Activated T-cell treated with anti-CD3 and anti-CD28 coated beads for 1 hour (primary cell): ENCODE results near the gene HDGFL3.
"Not testable (repeated sequence)": the region's sequence is repeated elsewhere in the genome, so short reads cannot be mapped to it uniquely, and the experiment has no call there.

ENCODE experiments used
- DNase-seq: peaks from one replicate; pipeline ENCODE4 v3.0.0-alpha.2; 2020; ENCODE audit warnings: low read depth

The HDGFL3 gene

DNA sequence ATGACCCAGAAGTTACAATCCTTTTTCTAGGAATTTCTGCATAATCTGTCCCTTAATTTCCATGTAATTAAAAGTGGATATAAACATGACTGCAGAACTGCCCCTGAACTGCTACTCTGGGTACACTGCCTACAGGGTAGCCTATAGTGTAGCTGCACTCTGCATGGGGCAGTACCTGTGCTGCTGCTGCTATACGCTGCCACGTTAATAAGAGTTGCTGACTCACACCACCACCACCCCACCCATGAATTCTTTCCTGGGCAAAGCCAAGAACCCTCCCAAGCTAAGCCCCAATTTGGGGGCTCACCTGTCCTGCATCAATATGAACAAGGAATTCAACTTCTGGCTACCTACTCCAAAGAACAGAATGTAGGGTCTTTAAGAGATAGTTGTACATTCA lies 13.9 kb downstream of the HDGFL3 start:
- no peak for DNase-seq

DNA sequence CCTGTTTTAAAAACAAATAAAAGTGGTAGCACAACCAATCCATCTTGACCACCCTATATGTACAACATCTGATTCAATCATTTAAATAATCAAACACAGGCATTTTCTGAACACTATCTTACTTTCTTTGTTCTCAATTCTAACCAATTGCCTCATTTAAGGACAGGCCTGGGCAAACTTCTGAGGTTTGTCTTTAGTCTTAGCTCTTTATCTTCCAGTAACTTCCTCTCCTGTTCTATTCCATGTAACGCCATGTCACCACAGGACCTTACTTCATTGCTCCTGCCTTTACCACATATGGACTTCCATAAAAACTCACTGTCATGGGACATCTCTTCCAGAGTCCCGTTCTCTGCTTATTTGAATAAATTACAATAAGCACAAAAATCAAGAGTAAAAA lies 14.9 kb downstream of the HDGFL3 start:
- no peak for DNase-seq

DNA sequence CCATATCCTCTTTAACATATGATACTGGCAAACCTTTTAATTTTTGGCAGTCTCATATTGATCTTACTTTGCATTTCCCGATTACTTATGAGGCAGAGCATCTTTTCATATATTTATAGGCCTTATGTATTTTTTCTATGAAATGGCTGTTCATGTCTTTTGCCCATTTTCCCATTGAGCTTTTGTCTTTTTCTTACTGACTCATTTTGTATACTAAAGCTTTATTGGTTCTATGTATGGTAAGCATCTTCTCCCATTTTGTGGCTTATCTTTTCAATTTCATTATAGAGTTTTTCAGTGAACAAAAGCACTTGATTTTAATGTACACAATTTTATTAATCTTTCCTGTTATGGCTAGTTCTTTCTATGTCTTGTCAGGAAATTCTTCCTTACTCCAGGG lies 17.2 kb downstream of the HDGFL3 start:
- no peak for DNase-seq

DNA sequence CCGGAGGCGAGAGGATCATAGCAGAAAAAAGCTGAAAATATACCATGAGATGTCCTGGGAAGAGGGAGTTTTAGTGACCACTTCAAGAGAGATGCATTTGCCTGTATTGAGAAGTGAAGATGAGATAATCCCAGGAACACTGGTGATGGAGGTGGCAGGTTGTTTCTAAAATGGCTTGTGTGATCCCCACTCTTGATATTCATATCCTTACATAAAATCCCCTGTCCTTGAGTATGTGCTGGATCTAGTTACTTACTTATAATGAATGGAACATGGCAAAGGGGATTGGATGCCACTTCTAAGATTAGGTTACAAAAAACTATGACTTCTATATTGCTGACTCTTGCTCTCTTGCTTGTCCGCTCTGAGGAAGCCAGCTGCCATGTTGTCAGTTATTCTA lies 22.1 kb downstream of the HDGFL3 start:
- DNase-seq = no peak

DNA sequence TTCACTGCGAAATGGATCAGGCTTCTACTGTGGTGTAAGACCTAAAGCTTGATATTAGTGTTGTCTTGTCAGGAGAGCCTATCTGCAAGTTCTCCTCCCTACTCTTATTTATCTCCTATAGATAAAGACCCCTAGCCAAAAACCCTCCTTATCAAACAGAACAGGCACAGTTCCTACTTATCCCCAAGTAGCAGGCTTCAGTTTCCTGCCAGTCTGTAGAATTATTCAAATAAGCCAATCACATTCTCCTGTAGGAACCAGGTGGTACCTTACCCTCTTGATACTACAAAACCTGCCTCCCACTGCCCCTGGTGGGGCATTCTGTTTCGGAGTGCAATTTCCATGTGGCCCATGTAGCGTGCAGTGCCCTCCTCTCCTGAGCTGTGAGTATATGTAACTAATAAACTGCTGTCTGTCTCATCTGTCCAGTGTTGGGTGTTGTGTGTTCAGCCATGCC lies 28.7 kb downstream of the HDGFL3 start:
- no peak for DNase-seq

DNA sequence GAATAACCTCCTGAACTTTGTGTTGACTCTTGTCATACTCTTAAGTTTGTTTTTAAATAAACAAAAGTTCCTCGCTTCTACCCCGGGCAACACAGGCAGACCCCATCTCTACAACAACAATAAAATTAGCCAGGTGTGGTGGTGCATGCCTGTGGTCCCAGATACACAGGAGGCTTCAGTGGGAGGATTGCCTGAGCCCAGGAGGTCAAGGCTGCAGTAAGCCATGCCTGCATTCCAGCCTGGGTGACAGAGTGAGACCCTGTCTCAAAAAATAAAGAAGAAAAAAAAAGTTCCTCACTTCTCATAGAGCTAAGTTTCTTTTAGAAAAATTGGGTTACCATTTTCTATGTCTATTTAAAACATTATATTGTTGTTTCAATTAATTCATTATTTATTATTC lies 29.2 kb downstream of the HDGFL3 start:
- DNase-seq = no peak

DNA sequence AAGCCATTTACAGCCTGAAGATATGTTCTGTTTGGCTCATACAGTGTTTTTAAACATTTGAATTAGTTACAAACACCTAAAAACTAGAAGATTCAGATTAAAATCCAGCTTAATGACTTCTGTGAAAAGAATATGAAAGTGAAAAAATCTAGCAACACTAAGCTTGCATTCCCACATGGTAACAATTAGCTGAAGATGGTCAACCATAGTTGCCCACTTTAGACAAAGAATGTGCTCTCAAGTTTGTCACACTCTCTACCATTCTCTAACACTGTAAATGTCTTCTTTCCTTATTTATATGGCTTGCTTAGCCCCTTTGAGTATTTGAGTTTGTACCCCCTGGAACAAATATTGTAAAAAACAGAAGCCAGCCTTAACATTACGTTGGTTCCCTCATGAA lies 32.7 kb downstream of the HDGFL3 start:
- no peak for DNase-seq

DNA sequence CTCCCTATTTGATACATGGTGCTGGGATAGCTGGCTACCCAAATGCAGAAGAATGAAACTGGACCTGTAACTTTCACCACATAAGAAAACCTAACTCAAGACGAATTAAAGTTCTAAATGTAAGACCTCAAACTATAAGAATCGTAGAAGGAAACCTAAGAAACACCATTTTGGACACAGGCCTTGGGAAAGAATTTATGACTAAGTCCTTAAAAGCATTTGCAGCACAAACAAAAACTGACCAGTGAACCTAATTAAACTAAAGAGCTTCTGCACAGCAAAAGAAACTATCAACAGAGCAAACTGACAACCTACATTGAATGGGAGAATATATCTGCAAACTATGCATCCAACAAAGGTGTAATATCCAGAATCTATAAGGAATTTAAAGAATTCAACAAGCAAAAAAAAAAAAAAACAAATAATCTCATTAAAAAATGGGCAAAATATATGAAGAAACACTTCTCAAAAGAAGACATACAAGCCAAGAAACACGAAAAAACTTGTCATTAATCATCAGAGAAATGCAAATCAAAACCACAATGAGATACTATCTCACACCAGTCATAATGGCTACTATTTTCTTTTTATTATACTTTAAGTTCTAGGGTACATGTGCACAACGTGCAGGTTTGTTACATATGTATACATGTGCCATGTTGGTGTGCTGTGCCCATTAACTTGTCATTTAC lies 37.0 kb downstream of the HDGFL3 start:
- no peak for DNase-seq

DNA sequence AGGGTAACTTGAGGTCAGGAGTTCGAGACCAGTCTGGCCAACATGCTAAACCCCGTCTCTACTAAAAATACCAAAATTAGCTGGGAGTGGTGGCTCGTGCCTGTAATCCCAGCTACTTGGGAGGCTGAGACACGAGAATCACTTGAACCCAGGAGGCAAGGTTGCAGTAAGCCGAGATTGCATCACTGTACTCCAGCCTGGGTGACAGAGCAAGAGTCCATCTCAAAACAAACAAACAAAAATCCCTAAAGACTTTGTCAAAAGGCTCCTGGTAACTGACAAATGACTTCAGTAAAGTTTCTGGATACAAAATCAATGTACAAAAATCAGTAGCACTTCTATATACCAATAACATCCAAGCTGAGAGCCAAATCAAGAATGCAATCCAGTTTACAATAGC lies 38.0 kb downstream of the HDGFL3 start:
- not testable (repeated sequence) for DNase-seq

DNA sequence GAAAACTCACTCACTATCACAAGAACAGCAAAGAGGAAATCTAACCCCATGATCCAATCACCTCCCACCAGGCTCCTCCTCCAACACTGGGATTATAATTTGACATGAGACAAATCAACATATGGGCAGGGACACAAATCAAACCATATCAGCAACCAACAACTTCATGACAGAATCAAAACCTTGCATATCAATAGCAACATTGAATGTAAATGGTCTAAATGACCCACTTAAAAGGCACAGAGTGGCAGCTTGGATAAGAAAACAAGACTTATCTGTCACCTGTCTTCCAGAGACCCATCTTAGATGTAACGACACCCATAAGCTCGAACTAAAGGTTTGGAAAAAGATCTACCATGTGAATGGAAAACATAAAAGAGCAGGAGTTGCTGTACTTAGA lies 40.8 kb downstream of the HDGFL3 start:
- DNase-seq = no peak

DNA sequence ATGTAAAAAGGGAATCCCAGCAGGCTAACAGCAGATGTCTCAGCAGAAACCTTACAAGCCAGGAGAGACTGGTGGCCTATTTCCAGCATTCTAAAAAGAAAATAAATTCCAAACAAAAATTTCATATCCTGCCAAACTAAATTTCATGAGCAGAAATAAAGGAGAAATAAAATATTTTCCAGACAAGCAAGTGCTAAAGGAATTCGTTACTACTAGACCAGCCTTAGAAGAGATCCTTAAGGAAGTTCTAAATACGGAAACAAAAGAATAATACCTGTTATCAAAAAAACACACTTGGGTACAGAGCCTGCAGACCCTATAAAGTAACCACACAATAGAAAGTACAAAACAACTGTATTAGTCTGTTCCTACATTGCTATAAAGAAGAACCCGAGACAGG lies 41.4 kb downstream of the HDGFL3 start:
- DNase-seq = no peak

DNA sequence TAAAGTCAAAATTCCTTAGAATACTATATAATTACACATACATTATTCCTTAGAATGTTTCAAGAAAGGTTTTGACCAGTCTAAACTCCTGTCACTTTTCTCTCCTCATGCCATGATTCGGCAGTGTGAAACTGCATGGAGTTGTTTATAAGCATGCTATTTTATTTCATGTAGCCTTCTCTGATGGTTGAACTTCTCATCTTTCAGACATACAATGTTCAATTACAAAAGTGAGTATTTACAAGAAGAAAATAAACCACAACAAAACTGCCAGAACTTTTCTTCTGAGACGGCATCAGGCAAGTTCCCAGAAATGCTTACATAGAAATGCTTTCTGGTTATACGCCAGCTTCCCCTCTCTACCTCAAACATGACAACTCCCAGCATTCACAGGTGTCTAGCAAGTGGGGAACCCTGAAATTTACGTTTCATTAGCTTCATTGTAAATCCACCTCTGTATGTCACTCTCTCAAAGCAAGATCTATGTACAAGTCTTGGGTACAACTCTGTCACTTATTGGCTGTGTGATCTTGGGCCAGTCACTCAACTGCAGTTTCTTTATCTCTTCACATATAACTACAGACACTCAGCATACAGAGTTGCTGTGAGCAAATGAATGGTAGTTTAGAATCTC lies 42.7 kb downstream of the HDGFL3 start:
- DNase-seq = no peak

DNA sequence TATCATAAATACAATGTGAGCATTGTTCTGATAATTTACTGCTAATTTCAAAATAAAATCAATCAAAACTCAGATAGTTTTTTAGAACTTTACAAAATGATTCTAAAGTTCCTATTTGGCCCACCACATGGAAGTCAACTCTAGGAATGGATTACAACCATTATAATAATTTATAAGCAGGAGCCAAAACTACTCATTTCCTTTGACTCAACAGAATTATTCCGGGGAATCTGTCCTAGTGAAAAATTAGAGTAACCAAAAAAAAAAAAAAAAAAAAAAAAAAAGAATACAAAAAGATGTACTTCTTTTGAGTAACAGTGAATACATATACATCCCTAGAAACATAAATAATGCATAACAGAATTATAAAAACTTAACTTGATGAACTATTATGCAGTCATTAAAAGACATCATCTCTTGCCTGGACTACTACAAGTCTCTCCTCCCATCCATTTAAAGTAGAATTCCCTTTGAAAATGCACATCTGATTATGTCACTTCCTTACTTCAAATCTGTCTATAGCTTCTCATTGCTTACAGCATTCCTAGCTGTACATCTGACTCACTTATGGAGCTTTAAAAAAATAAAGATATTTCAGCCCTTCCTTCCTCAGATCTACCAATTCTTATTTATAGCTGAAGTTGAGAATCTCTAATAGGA lies 43.4 kb downstream of the HDGFL3 start:
- DNase-seq = no peak

DNA sequence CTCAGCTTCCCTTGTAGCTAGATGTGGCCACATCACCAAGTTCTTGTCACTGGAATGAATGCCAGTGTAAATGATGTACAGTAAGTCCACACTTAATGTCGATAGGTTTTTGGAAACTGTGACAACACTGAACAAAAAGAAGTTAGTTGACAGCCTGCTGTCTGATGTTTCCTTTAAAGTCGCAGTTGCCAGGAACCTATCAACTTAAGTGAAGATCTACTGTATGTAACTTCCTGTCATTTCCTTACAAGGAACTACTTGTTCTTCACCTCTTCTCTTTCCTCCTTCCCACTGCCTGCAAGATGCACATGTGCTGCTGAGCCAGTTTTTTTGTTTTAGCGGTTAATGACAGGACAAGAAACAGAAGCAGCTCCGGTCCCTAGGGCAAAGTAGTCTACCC lies 44.6 kb downstream of the HDGFL3 start:
- DNase-seq = no peak

DNA sequence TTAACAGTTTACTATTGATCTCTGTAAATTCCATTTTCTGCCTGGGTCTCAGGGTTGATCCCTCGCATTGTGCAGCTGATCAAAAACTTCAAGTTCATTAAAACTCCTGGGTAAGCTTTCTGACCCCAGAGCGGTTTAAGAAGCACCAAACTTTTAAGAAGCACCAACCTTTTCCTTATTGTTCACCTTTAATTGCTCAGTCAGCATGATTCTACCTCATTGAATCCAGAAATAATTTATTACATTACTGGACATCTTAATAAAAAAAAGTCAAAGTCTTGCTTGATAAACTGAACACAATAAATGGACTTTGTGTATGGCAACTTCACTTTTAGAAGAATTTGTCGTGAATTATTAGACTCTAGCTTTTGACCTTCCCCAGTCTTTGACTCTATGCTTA lies 46.9 kb downstream of the HDGFL3 start:
- no peak for DNase-seq

DNA sequence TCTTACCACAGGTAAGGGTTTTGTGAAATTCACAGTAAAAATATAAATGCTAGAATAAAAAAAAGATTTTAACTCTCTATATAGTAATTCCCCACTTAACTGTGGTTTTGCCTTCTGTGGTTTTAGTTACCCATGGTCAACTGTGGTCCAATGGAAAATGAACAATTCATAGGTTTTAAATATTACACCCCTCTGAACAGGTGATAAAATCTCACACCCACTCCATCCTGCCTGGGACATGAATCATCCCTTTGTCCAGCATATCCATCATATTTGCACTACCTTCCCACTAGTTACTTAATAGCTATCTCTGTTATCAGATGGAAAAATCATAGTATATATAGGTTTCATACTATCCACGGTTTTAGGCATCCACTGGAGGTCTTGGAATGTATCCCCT lies 49.2 kb downstream of the HDGFL3 start:
- DNase-seq = no peak

DNA sequence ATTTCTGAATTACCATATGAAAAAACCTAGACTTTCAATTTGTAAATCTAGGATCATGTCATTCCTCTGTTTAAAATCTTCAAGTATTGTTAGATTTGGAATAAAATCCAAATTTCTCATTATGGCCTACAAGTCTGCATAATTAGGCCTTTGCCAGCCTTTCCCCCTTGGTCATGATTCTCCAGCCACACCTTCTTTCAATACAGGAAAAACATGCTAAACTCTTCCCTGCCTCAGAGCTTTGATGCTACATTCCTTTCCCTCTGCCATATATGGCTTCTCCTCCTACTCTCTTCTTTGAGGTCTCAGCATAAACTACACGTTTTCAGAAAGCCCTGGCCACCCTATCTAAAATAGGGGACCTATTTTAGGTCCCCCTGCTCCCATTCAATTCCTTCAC lies 51.7 kb downstream of the HDGFL3 start:
- DNase-seq = no peak

DNA sequence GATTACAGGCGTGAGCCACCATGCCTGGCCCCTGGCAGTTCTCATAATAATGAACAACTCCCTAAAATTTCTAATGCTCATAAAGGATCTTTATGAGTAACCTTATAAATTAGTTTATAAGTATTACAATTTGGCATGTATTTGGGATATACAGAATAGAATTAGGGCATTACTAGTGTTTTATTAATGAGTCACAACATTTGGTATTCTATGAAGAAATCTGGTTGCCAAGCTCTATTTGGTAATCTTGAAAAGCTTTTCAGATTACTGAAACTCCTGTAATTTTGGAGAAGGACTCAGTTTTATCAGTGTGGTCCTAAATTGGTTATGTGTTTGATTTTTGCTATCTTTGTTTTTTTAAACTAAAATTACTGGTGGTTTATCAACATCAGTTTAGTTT lies 54.3 kb downstream of the HDGFL3 start:
- DNase-seq = no peak

DNA sequence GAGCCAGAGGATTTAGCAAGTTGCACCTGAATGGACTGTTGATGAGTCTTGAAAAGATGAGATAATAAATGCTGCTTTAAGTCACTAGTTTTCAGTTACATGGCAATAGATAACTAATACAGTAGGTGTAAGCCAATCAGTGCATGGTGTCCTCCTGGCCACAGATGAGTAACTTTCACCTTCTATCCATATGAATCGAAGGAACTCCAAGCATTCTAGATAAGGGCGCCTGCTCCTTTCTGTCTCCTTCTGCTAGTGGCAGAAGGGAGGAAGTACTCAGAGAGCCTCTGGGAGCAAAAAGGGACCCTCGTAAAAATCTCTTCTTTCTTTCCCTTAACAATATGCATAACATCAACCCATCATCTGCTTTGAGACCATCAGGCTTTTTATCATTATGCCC lies 62.9 kb downstream of the HDGFL3 start:
- no peak for DNase-seq

DNA sequence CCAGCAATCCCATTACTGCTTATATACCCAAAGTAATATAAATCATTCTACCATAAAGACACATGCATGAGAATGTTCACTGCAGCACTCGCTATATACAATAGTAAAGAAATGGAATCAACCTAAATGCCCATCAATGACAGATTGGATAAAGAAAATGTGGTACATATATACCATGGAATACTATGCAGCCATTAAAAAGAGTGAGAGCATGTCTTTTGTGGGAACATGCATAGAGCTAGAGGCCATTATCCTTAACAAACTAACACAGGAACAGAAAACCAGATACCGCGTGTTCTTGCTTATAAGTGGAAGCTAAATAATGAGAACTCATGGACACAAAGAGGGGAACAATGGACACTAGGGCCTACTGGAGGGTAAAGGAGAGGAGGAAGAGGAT lies 65.5 kb downstream of the HDGFL3 start:
- not testable (repeated sequence) for DNase-seq

DNA sequence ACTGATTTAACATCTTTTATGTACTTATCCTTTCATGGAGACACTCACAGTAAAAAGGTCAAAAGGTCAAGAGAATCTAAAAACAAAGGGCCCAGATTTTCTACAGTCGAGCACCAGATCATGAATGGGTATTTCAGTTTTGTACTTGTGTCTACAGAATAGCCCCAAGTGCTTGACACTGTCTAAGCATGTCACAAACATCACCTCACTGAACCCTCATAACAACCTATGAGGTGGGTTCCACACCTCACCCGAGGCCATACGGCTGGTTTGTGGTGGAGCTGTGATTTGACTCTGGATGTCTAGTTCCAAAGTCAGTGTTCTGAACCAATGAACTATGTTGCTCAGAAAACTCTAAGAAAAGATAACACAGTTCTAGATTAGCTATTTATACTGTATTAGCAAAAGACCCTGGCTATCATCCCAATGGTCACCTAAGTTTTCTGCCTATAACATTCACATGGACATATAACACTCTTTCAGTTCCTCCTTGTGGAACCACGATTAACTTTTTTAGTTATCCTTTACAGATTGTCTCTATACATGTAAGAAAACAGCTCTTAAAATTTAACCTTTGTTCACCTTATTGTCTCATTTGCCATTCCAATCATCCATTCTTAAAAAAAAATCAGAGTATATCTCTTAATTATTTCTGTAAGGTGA lies 74.6 kb downstream of the HDGFL3 start:
- no peak for DNase-seq

DNA sequence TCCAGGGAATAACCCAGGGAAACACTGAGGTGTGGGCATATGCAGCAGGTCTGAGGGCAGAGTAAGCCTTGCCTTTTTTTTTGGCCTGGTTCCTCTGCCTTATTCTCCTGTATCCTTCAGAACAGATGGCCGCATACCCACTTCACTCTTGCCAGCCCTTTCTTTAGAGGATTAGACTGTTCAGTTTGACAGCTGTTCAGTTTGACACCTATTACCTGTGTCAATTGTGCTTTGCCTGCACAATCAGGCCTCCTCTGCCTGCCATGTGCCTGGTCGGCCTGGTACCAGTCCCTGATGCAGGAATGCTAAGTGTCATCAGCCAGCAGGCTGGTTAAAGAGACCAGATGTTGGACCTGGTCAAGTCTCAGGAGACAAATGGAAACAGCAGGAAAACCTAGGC lies 77.8 kb downstream of the HDGFL3 start:
- no peak for DNase-seq

DNA sequence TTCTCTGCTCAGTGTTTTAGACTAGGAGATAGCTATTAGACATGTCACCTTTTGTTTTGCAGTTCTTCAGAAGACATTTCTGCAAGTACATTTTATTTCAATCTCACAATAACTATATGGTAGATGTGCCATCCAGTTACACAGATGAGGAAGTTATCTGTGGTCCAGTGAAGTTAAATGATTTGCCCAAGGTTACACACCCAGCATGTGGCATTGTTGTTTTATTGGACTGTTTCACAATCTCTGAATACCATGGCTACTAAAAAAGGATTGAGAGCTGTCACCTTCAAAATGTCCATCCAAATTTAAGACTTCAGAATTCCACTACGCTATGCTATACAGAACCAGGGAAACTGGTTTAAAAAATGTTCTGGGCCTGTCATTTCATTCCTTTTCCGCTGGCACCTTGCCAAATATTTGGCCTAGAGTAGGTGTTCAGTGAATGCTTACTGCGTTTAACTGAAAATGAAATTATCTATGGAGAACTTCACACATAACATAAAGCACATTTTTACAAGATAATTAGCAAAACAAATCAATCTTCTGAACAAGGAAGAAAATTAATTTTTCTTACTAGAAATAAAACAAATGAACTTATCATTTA lies 80.0 kb downstream of the HDGFL3 start:
- DNase-seq = no peak
